Endothelial cell of umbilical vein (primary cell): ENCODE data around the gene CRYBA4.

Experiments used
- CTCF ChIP-seq, 2 donors: IDR thresholded peaks; 1 replicate in 1 of 2; 2 replicates in 1 of 2; pipeline ENCODE4 v1.5.1; 2011; ENCODE audit warnings: low read length in 2 of 2, mild to moderate bottlenecking in 2 of 2, moderate library complexity in 2 of 2, control low read depth in 1 of 2, inconsistent platforms in 1 of 2, low read depth in 1 of 2; ENCODE audit not compliant: insufficient read depth in 1 of 2; ENCODE audit errors: extremely low read depth in 1 of 2
- EZH2 ChIP-seq: IDR thresholded peaks from 2 replicates; pipeline ENCODE4 v1.6.1; 2012; ENCODE audit warnings: borderline replicate concordance, low read depth, mild to moderate bottlenecking, moderate library complexity, low read length, inconsistent platforms; ENCODE audit not compliant: severe bottlenecking
- JUN ChIP-seq: IDR thresholded peaks from 2 replicates; pipeline ENCODE4 v1.6.1; 2011; ENCODE audit warnings: borderline replicate concordance, low read depth; ENCODE audit not compliant: insufficient read length, insufficient read depth
- MAX ChIP-seq: IDR thresholded peaks from 2 replicates; pipeline ENCODE4 v1.6.1; 2011; ENCODE audit not compliant: insufficient read depth, insufficient read length
- POLR2A ChIP-seq: IDR thresholded peaks from 2 replicates; pipeline ENCODE4 v1.6.1; 2012; ENCODE audit warnings: low read depth, mild to moderate bottlenecking, control low read depth, low read length
- POLR2AphosphoS5 ChIP-seq: IDR thresholded peaks from 2 replicates; pipeline ENCODE4 v1.6.1; 2012; ENCODE audit warnings: low read depth, mild to moderate bottlenecking, control low read depth, low read length, moderate library complexity; ENCODE audit not compliant: insufficient read depth

GRCh38 chr22:26623984-26624383 lies 2.2 kb downstream of the CRYBA4 start:
- TF ChIP-seq CTCF (IDR thresholded peaks at IDR 0.05; ENCODE audit: extremely low read depth in 1 of 2, insufficient read depth in 1 of 2, low read depth in 1 of 2, low read length in 2 of 2) (no peak), POLR2A (no peak), POLR2AphosphoS5 (no peak), EZH2 (no peak), MAX (no peak), JUN (no peak)
